K562 (cell line): Measurements from ENCODE around the gene CDC42SE2. TPM values are rescaled to one million over a fixed set of nuclear protein-coding genes. Genes with fewer than 3 reads are reported as not detected.
A peak's percentile ranks its signal among the peaks of the same experiment; 100 is the strongest.

Experiments
- ATAC-seq: fragments of 200-7000 bp; cut with Tn5 transposase; 3 replicates; pipeline ENCODE4 v1.9.1; 2020; ENCODE audit warnings: moderate library complexity
- BruUV-seq: library from RNA; stranded (reverse); fragments of 400-500 nt; replicated peaks from 2 replicates; lab custom pipeline; 2021; lab: Mats Ljungman, UMichigan
- CTCF ChIA-PET: fragments of 300-600 bp; formaldehyde crosslinking; extraction: SDS; loops from one replicate; lab custom pipeline; 2021; ENCODE audit warnings: low intra/inter-chr PET ratio; lab: Yijun Ruan, JAX
- POLR2A ChIA-PET: fragments of 300-600, 350-650 bp; sonication (Branson Sonifier 250); formaldehyde crosslinking; extraction: SDS; loops from one replicate; lab custom pipeline; 2021; ENCODE audit warnings: antibody characterized with exemption, inconsistent platforms; lab: Yijun Ruan, JAX
- DNase-seq, 4 experiments: peaks; one replicate each; pipeline versions ENCODE4 v3.0.0 to v3.0.0-alpha.2; 2011 to 2018; ENCODE audit warnings: low spot score in 3 of 4, mixed read lengths in 3 of 4; ENCODE audit errors: extremely low read depth in 1 of 4
- FAIRE-seq: peaks from 2 replicates; lab custom pipeline; 2011; peaks lifted over from hg19 to GRCh38; lab: Jason Lieb, UNC
- H2AFZ ChIP-seq: 2 replicates; pipeline ENCODE4 v1.6.0; 2011; ENCODE audit warnings: low read depth, low read length, control low read depth, inconsistent platforms
- H3K27ac ChIP-seq: fragments of 200-600 bp; 3 replicates; pipeline ENCODE4 v1.8.0; 2011; ENCODE audit warnings: low read depth, mild to moderate bottlenecking, control low read depth, inconsistent platforms, low read length, moderate library complexity, mixed read lengths; ENCODE audit errors: extremely low read depth
- H3K27me3 ChIP-seq, 2 experiments: fragments of 300-600 bp in 1 of 2; 2 replicates in 1 of 2; 3 replicates in 1 of 2; pipeline versions ENCODE4 v1.6.0 to v1.8.0; 2011; ENCODE audit warnings: inconsistent platforms in 2 of 2, low read length in 2 of 2, mild to moderate bottlenecking in 1 of 2, mixed read lengths in 1 of 2, moderate library complexity in 1 of 2; ENCODE audit not compliant: control insufficient read depth in 2 of 2, insufficient read depth in 2 of 2
- H3K36me3 ChIP-seq: fragments of 300-600 bp; 3 replicates; pipeline ENCODE4 v1.8.0; 2011; ENCODE audit warnings: mild to moderate bottlenecking, low read length, inconsistent platforms; ENCODE audit not compliant: control insufficient read depth, insufficient read depth
- H3K4me1 ChIP-seq, 2 experiments: fragments of 200-600 bp in 1 of 2; replicated peaks in 1 of 2; 2 replicates in 1 of 2; 3 replicates in 1 of 2; pipeline versions ENCODE4 v1.5.1 to v1.8.0; 2011; ENCODE audit warnings: inconsistent platforms in 2 of 2, low read length in 2 of 2, mild to moderate bottlenecking in 1 of 2, mixed read lengths in 1 of 2, moderate library complexity in 1 of 2; ENCODE audit not compliant: control insufficient read depth in 2 of 2, insufficient read depth in 2 of 2
- H3K4me2 ChIP-seq: 2 replicates; pipeline ENCODE4 v1.6.1; 2011; ENCODE audit warnings: low read length, control low read depth, inconsistent platforms, mixed read lengths; ENCODE audit not compliant: insufficient read depth
- H3K4me3 ChIP-seq: fragments of 200-600 bp; sonication (generic), shearing (Covaris generic); 2 replicates; pipeline ENCODE4 v1.5.1; 2016; ENCODE audit warnings: control low read depth, inconsistent platforms
- H3K79me2 ChIP-seq: fragments of 200-600 bp; 3 replicates; pipeline ENCODE4 v1.8.0; 2011; ENCODE audit warnings: low read length, inconsistent platforms; ENCODE audit not compliant: control insufficient read depth, insufficient read depth
- H3K9ac ChIP-seq, 2 experiments: 2 replicates each; pipeline versions ENCODE4 v1.6.0 to v1.6.1; 2011; ENCODE audit warnings: low read depth in 2 of 2, low read length in 2 of 2, control low read depth in 1 of 2, inconsistent platforms in 1 of 2, mild to moderate bottlenecking in 1 of 2, mixed read lengths in 1 of 2; ENCODE audit not compliant: insufficient read depth in 1 of 2
- H3K9me1 ChIP-seq: one replicate; pipeline ENCODE4 v1.6.0; 2011; ENCODE audit warnings: inconsistent platforms, mild to moderate bottlenecking, low read length, moderate library complexity; ENCODE audit not compliant: control insufficient read depth, insufficient read depth
- H3K9me3 ChIP-seq: replicated peaks from 2 replicates; pipeline ENCODE4 v1.5.1; 2011; ENCODE audit warnings: low read depth, low read length, inconsistent platforms; ENCODE audit not compliant: control insufficient read depth, insufficient read depth
- H4K20me1 ChIP-seq: replicated peaks from 2 replicates; pipeline ENCODE4 v1.6.1; 2011; ENCODE audit warnings: low read length, inconsistent platforms, mixed read lengths; ENCODE audit not compliant: control insufficient read depth, insufficient read depth
- BMI1 ChIP-seq: fragments of 150-350 bp; IDR thresholded peaks from 2 replicates; pipeline ENCODE4 v1.6.1; 2014; ENCODE audit warnings: low read length
- C11orf30 ChIP-seq: fragments of 450-650 bp; IDR thresholded peaks from 2 replicates; pipeline ENCODE4 v1.6.1; 2016; ENCODE audit warnings: low read depth, mild to moderate bottlenecking
- CHD2 ChIP-seq: IDR thresholded peaks from 2 replicates; pipeline ENCODE4 v1.6.1; 2011; ENCODE audit warnings: low read depth, low read length
- HMGXB4 ChIP-seq: sonication (generic); formaldehyde crosslinking; IDR thresholded peaks from 2 replicates; pipeline ENCODE4 v1.8.1; 2023; ENCODE audit warnings: mild to moderate bottlenecking, missing genetic modification reagents
- KLF13 ChIP-seq: fragments of 450-650 bp; IDR thresholded peaks from 2 replicates; pipeline ENCODE4 v1.6.1; 2016; ENCODE audit warnings: missing genetic modification characterization, low read depth, mild to moderate bottlenecking, missing compliant biosample characterization, moderate library complexity, borderline replicate concordance
- MEF2D ChIP-seq: conservative IDR thresholded peaks from 2 replicates; pipeline ENCODE4 v1.6.1; 2016; ENCODE audit warnings: low read depth, missing genetic modification characterization, missing compliant biosample characterization
- POLR2AphosphoS2 ChIP-seq: IDR thresholded peaks from 2 replicates; pipeline ENCODE4 v1.6.1; 2012; ENCODE audit warnings: low read length, improper control_type of control experiment
- POLR3G ChIP-seq: IDR thresholded peaks from 2 replicates; pipeline ENCODE4 v1.6.1; 2011; ENCODE audit not compliant: insufficient read length, insufficient replicate concordance; ENCODE audit errors: extremely low read depth
- SFPQ ChIP-seq: fragments of 200-400 bp; formaldehyde crosslinking; IDR thresholded peaks from 2 replicates; pipeline ENCODE4 v1.6.1; 2017; ENCODE audit warnings: mild to moderate bottlenecking, low read depth, low read length, moderate library complexity
- SRSF1 ChIP-seq: fragments of 200-400 bp; formaldehyde crosslinking; IDR thresholded peaks from 2 replicates; pipeline ENCODE4 v1.6.1; 2017; ENCODE audit warnings: mild to moderate bottlenecking, low read depth, low read length, moderate library complexity
- ZNF134 ChIP-seq: fragments of 250-450 bp; sonication (Bioruptor Pico); conservative IDR thresholded peaks from 2 replicates; pipeline ENCODE4 v1.4.0; 2020
- ZNF146 ChIP-seq: IDR thresholded peaks from one replicate; pipeline ENCODE4 v1.6.1; 2018; ENCODE audit warnings: missing compliant biosample characterization; ENCODE audit not compliant: unreplicated experiment
- ZNF316 ChIP-seq: fragments of 450-650 bp; IDR thresholded peaks from 2 replicates; pipeline ENCODE4 v1.6.1; 2016
- ZSCAN32 ChIP-seq: fragments of 450-650 bp; formaldehyde crosslinking; IDR thresholded peaks from 2 replicates; pipeline ENCODE4 v1.4.0; 2020; ENCODE audit warnings: mild to moderate bottlenecking, moderate library complexity
- in situ Hi-C: fragments of 300-500 bp; cut with MboI; formaldehyde crosslinking; loops from 4 replicates; pipeline ENCODE4 v1.15.0; 2018; ENCODE audit warnings: inconsistent platforms, mixed read lengths
- intact Hi-C: fragments of 100-400 bp; cut with micrococcal nuclease; formaldehyde crosslinking; loops from 2 replicates; pipeline ENCODE4 v1.14.2; 2022
- polyA plus RNA-seq, 8 experiments: library from polyadenylated mRNA; depleted of rRNA in 4 of 8; stranded (reverse) in 5 of 8; unstranded in 3 of 8; fragments of >200 nt; fragmentation: Nextera tagmentation in 2 of 8; fragmentation: Illumina TruSeq in 1 of 8; extraction: Ambion mirVana in 2 of 8; extraction: Trizol in 1 of 8; gene quantifications; 2 replicates each; pipeline versions ENCODE4 v1.2.1 to v1.2.3, GENCODE V29; 2011 to 2014; ENCODE audit warnings: inconsistent platforms in 1 of 8, missing spikeins in 1 of 8
- total RNA-seq, 7 experiments: library from RNA; depleted of rRNA in 6 of 7; stranded (reverse); fragments of >200 nt in 6 of 7; fragmentation: Illumina TruSeq in 2 of 7; extraction: Trizol in 2 of 7; gene quantifications; 2 replicates each; pipeline versions ENCODE4 v1.2.1 to v1.2.3, GENCODE V29; 2011 to 2021; ENCODE audit warnings: low replicate concordance in 1 of 7
- TF ChIP-seq, protein P1 (sequence below): sonication (generic); formaldehyde crosslinking; IDR thresholded peaks from 2 replicates; pipeline ENCODE4 v1.8.1; 2023; ENCODE audit warnings: mild to moderate bottlenecking, missing genetic modification reagents
- TF ChIP-seq, protein P2 (sequence below): fragments of 250-450 bp; sonication (Bioruptor Pico); IDR thresholded peaks from 2 replicates; pipeline ENCODE4 v1.8.0; 2021; ENCODE audit warnings: moderate library complexity, mild to moderate bottlenecking, inconsistent platforms

Gene CDC42SE2
- total and polyA plus RNA-seq, 9 of the 15 experiments (the other 6 are each of a cell fraction or from before 2014, with no cell fraction given): 24.8 to 44.3 (median 32.7) TPM

DNA sequence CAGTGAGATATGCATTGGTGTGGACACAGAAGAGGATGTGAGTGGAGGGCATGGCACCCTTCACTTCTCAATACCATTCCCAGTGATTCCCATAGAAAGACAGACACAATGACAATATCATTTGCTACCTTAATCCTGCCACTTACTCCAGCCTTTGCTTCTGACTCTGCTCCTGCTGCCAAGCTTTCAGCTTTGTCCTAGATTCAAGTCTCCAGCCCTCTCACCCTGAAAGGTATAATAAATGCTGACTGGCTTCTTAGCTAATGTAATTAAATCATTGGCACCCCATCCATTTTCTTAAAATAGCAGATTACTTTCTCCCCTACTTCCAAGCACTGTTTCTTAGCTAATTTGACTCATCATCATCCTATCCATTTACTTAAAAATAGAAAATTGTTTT, 41.1 kb upstream of the CDC42SE2 start:
- peaks cover 0 to 5% of the 10 kb centered on the region in 2 experiments; a peak in 1 of 5 replicates for H3K27me3 ChIP-seq
- no peak overlapping the region for H3K4me3 ChIP-seq
- ChIA-PET CTCF (no interaction called here), POLR2A (no interaction called here)
- H3K9ac ChIP-seq: no peak overlapping the region
- DNase-seq: no peak
- no peaks in the 10 kb centered on the region for H3K36me3 ChIP-seq
- ATAC-seq: no peak
- no peaks in the 10 kb centered on the region for H3K9me3 ChIP-seq
- H3K4me1 ChIP-seq: peaks cover 2 to 4% of the 10 kb centered on the region in 2 experiments; a peak in 2 of 5 replicates
- H3K79me2 ChIP-seq: no peaks in the 10 kb centered on the region
- H3K9me1 ChIP-seq: no peaks in the 10 kb centered on the region
- in situ Hi-C loops: no loop called here
- H4K20me1 ChIP-seq: no peaks in the 10 kb centered on the region
- intact Hi-C loops: no loop called here
- TF ChIP-seq C11orf30 (peak; percentile 10; the same call in 1 of the 2 replicates), MEF2D (tag) (no peak), BMI1 (no peak), ZNF146 (CRISPR knock-in tag) (no peak), ZSCAN32 (CRISPR knock-in tag) (no peak), SFPQ (no peak), KLF13 (no peak), ZNF316 (peak; percentile 29; the same call in 1 of the 2 replicates), SRSF1 (no peak), HMGXB4 (no peak), ZNF134 (no peak), CHD2 (no peak), POLR3G (no peak), POLR2AphosphoS2 (no peak)
- TF ChIP-seq, protein P1, sequence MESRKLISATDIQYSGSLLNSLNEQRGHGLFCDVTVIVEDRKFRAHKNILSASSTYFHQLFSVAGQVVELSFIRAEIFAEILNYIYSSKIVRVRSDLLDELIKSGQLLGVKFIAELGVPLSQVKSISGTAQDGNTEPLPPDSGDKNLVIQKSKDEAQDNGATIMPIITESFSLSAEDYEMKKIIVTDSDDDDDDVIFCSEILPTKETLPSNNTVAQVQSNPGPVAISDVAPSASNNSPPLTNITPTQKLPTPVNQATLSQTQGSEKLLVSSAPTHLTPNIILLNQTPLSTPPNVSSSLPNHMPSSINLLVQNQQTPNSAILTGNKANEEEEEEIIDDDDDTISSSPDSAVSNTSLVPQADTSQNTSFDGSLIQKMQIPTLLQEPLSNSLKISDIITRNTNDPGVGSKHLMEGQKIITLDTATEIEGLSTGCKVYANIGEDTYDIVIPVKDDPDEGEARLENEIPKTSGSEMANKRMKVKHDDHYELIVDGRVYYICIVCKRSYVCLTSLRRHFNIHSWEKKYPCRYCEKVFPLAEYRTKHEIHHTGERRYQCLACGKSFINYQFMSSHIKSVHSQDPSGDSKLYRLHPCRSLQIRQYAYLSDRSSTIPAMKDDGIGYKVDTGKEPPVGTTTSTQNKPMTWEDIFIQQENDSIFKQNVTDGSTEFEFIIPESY (CRISPR knock-in tag): no peak
- TF ChIP-seq, protein P2, sequence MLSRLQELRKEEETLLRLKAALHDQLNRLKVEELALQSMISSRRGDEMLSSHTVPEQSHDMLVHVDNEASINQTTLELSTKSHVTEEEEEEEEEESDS (CRISPR knock-in tag): no peak
- no peak for FAIRE-seq
- no TSS peak for BruUV-seq
- no peak overlapping the region for H3K4me2 ChIP-seq
- H3K27ac ChIP-seq: no peak overlapping the region
- H2AFZ ChIP-seq: no peak overlapping the region
